Measurements from ENCODE around the gene SPINT1. TPM values are rescaled to one million over a fixed set of nuclear protein-coding genes. Genes with fewer than 3 reads are reported as not detected.

The SPINT1 gene
- total and polyA plus RNA-seq, 11 donors = 0.11 to 3.4 (median 0.69) TPM; not detected in 1

DNA sequence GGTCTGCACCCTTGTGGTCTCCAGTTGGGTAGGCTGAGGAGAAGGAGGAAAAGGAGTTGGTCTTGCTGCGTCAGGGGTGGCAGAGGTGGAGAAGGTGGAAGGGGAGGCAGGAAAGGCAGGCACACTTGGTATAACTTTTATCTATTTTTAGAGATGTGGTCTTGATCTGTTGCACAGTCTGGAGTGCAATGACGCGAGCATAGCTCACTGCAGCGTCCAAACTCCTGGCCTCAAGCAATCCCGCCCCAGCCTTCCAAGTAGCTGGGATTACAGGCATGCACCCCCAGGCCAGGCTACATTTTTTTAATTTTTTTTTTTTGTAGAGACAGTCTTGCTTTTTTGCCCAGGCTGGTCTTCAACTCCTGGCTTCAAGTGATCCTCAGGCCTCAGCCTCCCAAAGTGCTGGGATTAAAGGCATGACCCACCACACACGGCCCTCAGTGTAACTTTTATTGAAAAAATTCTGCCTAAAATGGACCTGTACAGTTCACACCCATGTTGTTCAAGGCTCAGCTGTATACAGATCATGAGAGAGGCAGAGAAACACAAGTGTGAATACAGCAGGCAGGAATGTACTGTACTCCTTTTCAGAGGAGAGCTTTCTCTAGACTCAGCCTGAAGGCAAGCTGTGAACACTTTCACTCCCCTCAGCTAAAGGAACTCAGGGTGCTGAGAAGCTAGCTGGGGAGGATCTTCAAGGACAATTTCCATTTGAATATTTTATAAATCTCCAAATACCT lies 32.3 kb downstream of the SPINT1 start:
- no peak overlapping the region for H3K4me3 ChIP-seq
- no peak for TF ChIP-seq POLR2A (IDR thresholded peaks at IDR 0.05)
- TF ChIP-seq, protein P1, sequence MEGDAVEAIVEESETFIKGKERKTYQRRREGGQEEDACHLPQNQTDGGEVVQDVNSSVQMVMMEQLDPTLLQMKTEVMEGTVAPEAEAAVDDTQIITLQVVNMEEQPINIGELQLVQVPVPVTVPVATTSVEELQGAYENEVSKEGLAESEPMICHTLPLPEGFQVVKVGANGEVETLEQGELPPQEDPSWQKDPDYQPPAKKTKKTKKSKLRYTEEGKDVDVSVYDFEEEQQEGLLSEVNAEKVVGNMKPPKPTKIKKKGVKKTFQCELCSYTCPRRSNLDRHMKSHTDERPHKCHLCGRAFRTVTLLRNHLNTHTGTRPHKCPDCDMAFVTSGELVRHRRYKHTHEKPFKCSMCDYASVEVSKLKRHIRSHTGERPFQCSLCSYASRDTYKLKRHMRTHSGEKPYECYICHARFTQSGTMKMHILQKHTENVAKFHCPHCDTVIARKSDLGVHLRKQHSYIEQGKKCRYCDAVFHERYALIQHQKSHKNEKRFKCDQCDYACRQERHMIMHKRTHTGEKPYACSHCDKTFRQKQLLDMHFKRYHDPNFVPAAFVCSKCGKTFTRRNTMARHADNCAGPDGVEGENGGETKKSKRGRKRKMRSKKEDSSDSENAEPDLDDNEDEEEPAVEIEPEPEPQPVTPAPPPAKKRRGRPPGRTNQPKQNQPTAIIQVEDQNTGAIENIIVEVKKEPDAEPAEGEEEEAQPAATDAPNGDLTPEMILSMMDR (IDR thresholded peaks at IDR 0.05) = no peak
- DNase-seq = no peak
- no peak overlapping the region for H3K27ac ChIP-seq
- H3K36me3 ChIP-seq = no peaks in the 10 kb centered on the region
- intact Hi-C loops (cut with DNase I) = no loop called here
- 90 to 92% (median 91%) methylated on average over 6 of the region's 6 CpGs for WGBS, 4 donors
- peaks cover 0 to 16% (median 5%) of the 10 kb centered on the region in 12 donors for H3K4me1 ChIP-seq
- no peaks in the 10 kb centered on the region for H3K9me3 ChIP-seq
- peaks cover 0 to 16% (median 7%) of the 10 kb centered on the region in 9 donors for H3K27me3 ChIP-seq
- ATAC-seq = no peak

DNA sequence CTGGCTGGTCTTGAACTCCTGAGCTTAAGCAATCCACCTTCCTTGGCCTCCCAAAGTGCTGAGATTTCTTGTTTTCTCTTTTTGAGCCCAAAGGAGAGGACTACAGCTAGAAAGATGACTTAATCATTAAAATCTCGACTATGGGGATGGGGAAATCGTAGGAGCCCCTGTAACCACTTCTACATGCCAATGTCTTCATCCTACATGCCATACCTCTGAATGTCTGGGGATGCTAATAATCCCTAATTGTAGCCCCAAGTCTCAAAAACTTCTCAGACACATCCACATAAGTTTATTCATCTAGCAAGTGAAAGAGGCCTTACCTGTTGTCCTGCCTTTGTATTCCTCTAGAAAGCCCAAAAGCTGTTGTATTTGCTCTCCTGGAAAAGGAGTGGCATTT lies 33.8 kb downstream of the SPINT1 start:
- TF ChIP-seq, protein P1 (IDR thresholded peaks at IDR 0.05) = no peak
- TF ChIP-seq POLR2A (IDR thresholded peaks at IDR 0.05) = no peak
- 65 to 73% (median 71%) methylated on average over 2 of the region's 2 CpGs for WGBS, 4 donors
- intact Hi-C loops (cut with DNase I) = no loop called here
- Histone ChIP-seq H3K9me3 (peaks cover 0 to 3% (median 0%) of the 10 kb centered on the region in 12 donors), H3K4me3 (no peak overlapping the region), H3K36me3 (no peaks in the 10 kb centered on the region), H3K27ac (no peak overlapping the region), H3K27me3 (peaks cover 0 to 15% (median 7%) of the 10 kb centered on the region in 9 donors), H3K4me1 (peaks cover 0 to 16% (median 5%) of the 10 kb centered on the region in 12 donors)
- DNase-seq = no peak
- ATAC-seq = no peak

DNA sequence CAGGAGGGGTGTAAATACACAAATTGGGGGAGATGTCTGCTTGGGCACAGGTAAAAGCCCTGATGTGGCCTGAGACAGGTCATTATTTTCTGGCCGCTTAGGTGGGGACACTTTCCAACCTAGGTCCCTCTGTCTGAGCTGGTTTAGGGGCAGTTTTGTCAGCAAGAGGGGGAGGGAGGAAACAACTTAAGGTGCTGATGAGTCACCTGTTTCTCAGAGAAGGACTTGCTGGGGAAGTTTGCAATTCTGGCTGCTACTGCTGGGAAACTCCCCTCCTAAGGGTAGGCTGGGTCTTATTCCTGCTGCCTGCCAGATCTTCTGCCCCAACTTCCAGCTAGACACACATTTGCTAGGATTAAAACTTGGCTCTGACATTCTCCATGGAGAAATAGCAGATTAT lies 34.9 kb downstream of the SPINT1 start:
- intact Hi-C loops (cut with DNase I) = no loop called here
- peaks cover 0 to 8% (median under 1%) of the 10 kb centered on the region in 12 donors for H3K4me1 ChIP-seq
- H3K9me3 ChIP-seq = peaks cover 0 to 7% (median 0%) of the 10 kb centered on the region in 12 donors
- H3K36me3 ChIP-seq = no peaks in the 10 kb centered on the region
- WGBS, 4 donors = 89 to 94% (median 92%) methylated on average over 1 of the region's 1 CpG
- no peak for ATAC-seq
- H3K4me3 ChIP-seq = no peak overlapping the region
- no peak for DNase-seq
- TF ChIP-seq, protein P1 (IDR thresholded peaks at IDR 0.05) = no peak
- no peak for TF ChIP-seq POLR2A (IDR thresholded peaks at IDR 0.05)
- no peak overlapping the region for H3K27ac ChIP-seq
- H3K27me3 ChIP-seq = peaks cover 0 to 4% (median 0%) of the 10 kb centered on the region in 9 donors

DNA sequence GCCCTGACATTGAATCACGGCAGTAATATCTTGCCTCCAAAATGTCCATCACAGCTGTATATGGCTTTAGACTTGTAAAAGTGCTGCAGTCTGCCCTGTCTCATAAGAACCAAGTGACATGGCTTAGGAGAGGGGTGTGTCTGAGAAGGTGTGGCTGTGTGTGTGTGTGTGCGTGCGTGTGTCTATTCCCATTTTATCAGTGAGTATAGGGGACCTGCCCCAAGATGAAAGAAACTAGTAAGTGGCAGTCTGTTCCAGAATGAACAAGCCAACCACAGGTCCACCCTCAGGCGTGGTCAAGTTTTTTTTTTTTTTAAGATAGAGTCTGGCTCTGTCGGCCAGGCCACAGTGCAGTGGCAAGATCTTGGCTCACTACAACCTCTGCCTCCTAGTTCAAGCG lies 35.8 kb downstream of the SPINT1 start:
- no peaks in the 10 kb centered on the region for H3K27me3 ChIP-seq
- no peak overlapping the region for H3K27ac ChIP-seq
- H3K36me3 ChIP-seq = no peaks in the 10 kb centered on the region
- intact Hi-C loops (cut with DNase I) = no loop called here
- TF ChIP-seq, protein P1 (IDR thresholded peaks at IDR 0.05) = no peak
- no peak for TF ChIP-seq POLR2A (IDR thresholded peaks at IDR 0.05)
- 82 to 88% (median 86%) methylated on average over 6 of the region's 6 CpGs for WGBS, 4 donors
- ATAC-seq (no peak), DNase-seq (no peak)
- peaks cover 0 to 7% (median 0%) of the 10 kb centered on the region in 12 donors for H3K9me3 ChIP-seq
- no peak overlapping the region for H3K4me3 ChIP-seq
- peaks cover 0 to under 1% (median 0%) of the 10 kb centered on the region in 12 donors for H3K4me1 ChIP-seq
